PC-3 (cell line): Measurements from ENCODE around the gene CASP8. TPM values are rescaled to one million over a fixed set of nuclear protein-coding genes. Genes with fewer than 3 reads are reported as not detected.

Source experiments
- ATAC-seq: fragments of 200-7000 bp; cut with Tn5 transposase; 2 replicates; pipeline ENCODE4 v1.9.1; 2020; ENCODE audit warnings: mild to moderate bottlenecking, moderate library complexity
- BruUV-seq: library from RNA; stranded (reverse); fragments of 400-500 nt; replicated peaks from 2 replicates; lab custom pipeline; 2021; lab: Mats Ljungman, UMichigan
- CTCF ChIA-PET: fragments of 300-600 bp; sonication (Branson Sonifier 250); formaldehyde crosslinking; loops from one replicate; lab custom pipeline; 2022; ENCODE audit warnings: antibody characterized with exemption; lab: Charles Lee
- POLR2A ChIA-PET: fragments of 300-600 bp; sonication (Branson Sonifier 250); formaldehyde crosslinking; loops from one replicate; lab custom pipeline; 2022; ENCODE audit warnings: antibody characterized with exemption; ENCODE audit not compliant: unreplicated experiment; lab: Charles Lee
- DNase-seq: peaks from one replicate; pipeline ENCODE4 v3.0.0-alpha.2; 2015
- H2AFZ ChIP-seq: fragments of 300-600 bp; sonication (generic); 2 replicates; pipeline ENCODE4 v1.6.0; 2016; ENCODE audit warnings: antibody characterized with exemption, low read length
- H3F3A ChIP-seq: fragments of 300-600 bp; sonication (generic); one replicate; pipeline ENCODE4 v1.6.0; 2017; ENCODE audit warnings: antibody characterized with exemption, low read length, control low read depth, mild to moderate bottlenecking; ENCODE audit not compliant: unreplicated experiment
- H3K27ac ChIP-seq: fragments of 300-600 bp; sonication (generic); 2 replicates; pipeline ENCODE4 v1.5.1; 2016; ENCODE audit warnings: mild to moderate bottlenecking, low read length
- H3K27me3 ChIP-seq: fragments of 300-600 bp; sonication (generic); 2 replicates; pipeline ENCODE4 v1.6.1; 2016; ENCODE audit warnings: low read length, mixed read lengths
- H3K36me3 ChIP-seq: fragments of 300-600 bp; sonication (generic); 2 replicates; pipeline ENCODE4 v1.6.1; 2016; ENCODE audit warnings: low read depth, mixed run types, low read length, mixed read lengths
- H3K4me1 ChIP-seq: fragments of 300-600 bp; sonication (generic); 2 replicates; pipeline ENCODE4 v1.5.1; 2016; ENCODE audit warnings: low read length; ENCODE audit not compliant: insufficient read depth
- H3K4me2 ChIP-seq: fragments of 300-600 bp; sonication (generic); 2 replicates; pipeline ENCODE4 v1.6.0; 2016; ENCODE audit warnings: low read length
- H3K4me3 ChIP-seq: fragments of 300-600 bp; sonication (generic); 2 replicates; pipeline ENCODE4 v1.5.1; 2016; ENCODE audit warnings: mild to moderate bottlenecking, low read length, mixed read lengths
- H3K79me2 ChIP-seq: fragments of 300-600 bp; sonication (generic); 2 replicates; pipeline ENCODE4 v1.6.1; 2017; ENCODE audit warnings: low read length, mixed read lengths
- H3K9ac ChIP-seq: fragments of 300-600 bp; sonication (generic); 2 replicates; pipeline ENCODE4 v1.6.0; 2016; ENCODE audit warnings: mild to moderate bottlenecking, low read length
- H3K9me2 ChIP-seq: fragments of 300-600 bp; sonication (generic); replicated peaks from 2 replicates; pipeline ENCODE4 v1.6.1; 2016; ENCODE audit warnings: mixed run types, low read length, mixed read lengths
- H3K9me3 ChIP-seq: fragments of 300-600 bp; sonication (generic); 2 replicates; pipeline ENCODE4 v1.6.1; 2016; ENCODE audit warnings: low read length, mixed read lengths
- H4K20me1 ChIP-seq: fragments of 300-600 bp; sonication (generic); 2 replicates; pipeline ENCODE4 v1.6.1; 2016; ENCODE audit warnings: low read length, mixed read lengths
- EZH2 ChIP-seq: fragments of 300-600 bp; sonication (generic); IDR thresholded peaks from one replicate; pipeline ENCODE4 v1.6.1; 2017; ENCODE audit warnings: antibody characterized with exemption, mild to moderate bottlenecking, low read length; ENCODE audit not compliant: unreplicated experiment
- EZH2phosphoT487 ChIP-seq: fragments of 300-600 bp; sonication (generic); IDR thresholded peaks from 2 replicates; pipeline ENCODE4 v1.6.1; 2018; ENCODE audit warnings: mild to moderate bottlenecking, antibody characterized with exemption, low read length, borderline replicate concordance
- intact Hi-C: fragments of 100-400 bp; cut with micrococcal nuclease; formaldehyde crosslinking; loops from 2 replicates; pipeline ENCODE4 v1.9.0; 2023
- total RNA-seq: library from RNA; depleted of rRNA; stranded (reverse); fragments of >200 nt; gene quantifications from 2 replicates; pipeline ENCODE4 v1.2.3, GENCODE V29; 2014
- TF ChIP-seq, protein P1 (sequence below): fragments of 300-600 bp; sonication (generic); conservative IDR thresholded peaks from 2 replicates; pipeline ENCODE4 v1.5.1; 2017; ENCODE audit warnings: antibody characterized with exemption, low read depth, mild to moderate bottlenecking, low read length

The CASP8 gene
- total RNA-seq, 1 experiment from 2014 or later = 29.4 TPM

- peaks cover 35% of the 10 kb centered on the region for H3K4me1 ChIP-seq
- ChIA-PET CTCF (interaction anchor here (0.6 to 2.3 kb wide), 4 partner anchors 50 to 349 kb away, joined by 3 to 38 read pairs (median 4); partner anchors contain the start of gene CASP10), POLR2A (interaction anchor here (0.6 to 1.9 kb wide), 3 partner anchors 50 to 422 kb away, joined by 3 to 7 read pairs (median 4); partner anchors contain the start of gene CASP10)
- no peaks in the 10 kb centered on the region for H3F3A ChIP-seq
- no peaks in the 10 kb centered on the region for H3K9me3 ChIP-seq
- ATAC-seq (no peak), DNase-seq (no peak)
- no peaks in the 10 kb centered on the region for H3K9me2 ChIP-seq
- peak overlapping the region; percentile 2; the same call in 1 of the 2 replicates for H3K27ac ChIP-seq
- peak overlapping the region; percentile 8; the same call in 1 of the 2 replicates for H2AFZ ChIP-seq
- BruUV-seq = no TSS peak
- no peaks in the 10 kb centered on the region for H3K27me3 ChIP-seq
- H3K79me2 ChIP-seq = peaks cover 38% of the 10 kb centered on the region
- peaks cover 14% of the 10 kb centered on the region; the same call in 1 of the 2 replicates for H4K20me1 ChIP-seq
- intact Hi-C loops = loop anchor here (1.0 to 10.0 kb wide), 6 partner anchors 50 to 465 kb away; partner anchors contain the start of genes CFLAR, HYCC2, MPP4 and NDUFB3
- H3K36me3 ChIP-seq = no peaks in the 10 kb centered on the region
- peak overlapping the region; percentile 88 for H3K4me3 ChIP-seq
- peak overlapping the region; percentile 91 for H3K4me2 ChIP-seq
- H3K9ac ChIP-seq = no peak overlapping the region
- TF ChIP-seq, protein P1, sequence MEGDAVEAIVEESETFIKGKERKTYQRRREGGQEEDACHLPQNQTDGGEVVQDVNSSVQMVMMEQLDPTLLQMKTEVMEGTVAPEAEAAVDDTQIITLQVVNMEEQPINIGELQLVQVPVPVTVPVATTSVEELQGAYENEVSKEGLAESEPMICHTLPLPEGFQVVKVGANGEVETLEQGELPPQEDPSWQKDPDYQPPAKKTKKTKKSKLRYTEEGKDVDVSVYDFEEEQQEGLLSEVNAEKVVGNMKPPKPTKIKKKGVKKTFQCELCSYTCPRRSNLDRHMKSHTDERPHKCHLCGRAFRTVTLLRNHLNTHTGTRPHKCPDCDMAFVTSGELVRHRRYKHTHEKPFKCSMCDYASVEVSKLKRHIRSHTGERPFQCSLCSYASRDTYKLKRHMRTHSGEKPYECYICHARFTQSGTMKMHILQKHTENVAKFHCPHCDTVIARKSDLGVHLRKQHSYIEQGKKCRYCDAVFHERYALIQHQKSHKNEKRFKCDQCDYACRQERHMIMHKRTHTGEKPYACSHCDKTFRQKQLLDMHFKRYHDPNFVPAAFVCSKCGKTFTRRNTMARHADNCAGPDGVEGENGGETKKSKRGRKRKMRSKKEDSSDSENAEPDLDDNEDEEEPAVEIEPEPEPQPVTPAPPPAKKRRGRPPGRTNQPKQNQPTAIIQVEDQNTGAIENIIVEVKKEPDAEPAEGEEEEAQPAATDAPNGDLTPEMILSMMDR = no peak; the same call in 1 of the 2 replicates
- TF ChIP-seq EZH2phosphoT487 (no peak), EZH2 (no peak)
Measured at GRCh38 chr2:201232467-201232815, 27.9 kb upstream of the CASP8 start.

DNA sequence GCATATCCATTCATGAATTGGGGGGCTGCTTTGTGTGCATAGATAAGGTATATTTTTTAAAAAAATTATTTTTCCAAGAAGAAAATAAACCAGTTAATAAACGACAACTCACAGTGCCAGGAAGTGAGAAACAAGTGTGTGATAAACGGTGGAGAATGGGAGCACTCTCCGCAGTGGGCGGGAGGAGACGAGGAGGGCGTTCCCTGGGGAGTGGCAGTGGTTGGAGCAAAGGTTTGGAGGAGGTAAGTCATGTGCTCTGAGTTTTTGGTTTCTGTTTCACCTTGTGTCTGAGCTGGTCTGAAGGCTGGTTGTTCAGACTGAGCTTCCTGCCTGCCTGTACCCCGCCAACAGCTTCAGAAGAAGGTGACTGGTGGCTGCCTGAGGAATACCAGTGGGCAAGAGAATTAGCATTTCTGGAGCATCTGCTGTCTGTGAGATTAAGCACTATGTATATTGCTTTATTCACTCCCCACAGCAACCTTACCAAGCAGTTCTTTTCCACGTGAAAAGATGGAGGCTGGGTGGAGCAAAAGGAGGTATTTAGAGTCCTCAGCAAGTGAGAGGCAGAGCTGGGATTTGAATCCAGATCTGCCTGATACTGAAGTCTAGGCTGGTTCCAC lies 27.0 kb upstream of the CASP8 start:
- Histone ChIP-seq H3K9me3 (no peaks in the 10 kb centered on the region), H2AFZ (peak overlapping the region; percentile 69), H3K27ac (peak overlapping the region; percentile 68), H3K36me3 (no peaks in the 10 kb centered on the region), H3K9ac (peak overlapping the region; percentile 82), H3K4me1 (peaks cover 32% of the 10 kb centered on the region), H3K9me2 (no peaks in the 10 kb centered on the region), H3K4me3 (peak overlapping the region; percentile 88), H4K20me1 (peaks cover 14% of the 10 kb centered on the region; the same call in 1 of the 2 replicates), H3K79me2 (peaks cover 44% of the 10 kb centered on the region), H3K4me2 (peak overlapping the region; percentile 91), H3F3A (no peaks in the 10 kb centered on the region), H3K27me3 (no peaks in the 10 kb centered on the region)
- ChIA-PET POLR2A (interaction anchor here (0.6 to 1.9 kb wide), 3 partner anchors 40 to 132 kb away, joined by 7 to 13 read pairs (median 11); partner anchors contain the start of gene CASP10), CTCF (interaction anchor here (0.6 to 2.3 kb wide), 3 partner anchors 50 to 1785 kb away, joined by 3 to 38 read pairs (median 6); partner anchors contain the start of gene CASP10)
- intact Hi-C loops = loop anchor here (1.0 to 10.0 kb wide), 6 partner anchors 116 to 464 kb away; partner anchors contain the start of genes CFLAR, HYCC2, MPP4 and NDUFB3
- BruUV-seq = no TSS peak
- TF ChIP-seq EZH2 (no peak), EZH2phosphoT487 (no peak)
- TF ChIP-seq, protein P1 = no peak
- peak; percentile 87 for ATAC-seq
- peak; percentile 94 for DNase-seq
